ENCODE results near the gene FHAD1. TPM values are rescaled to one million over a fixed set of nuclear protein-coding genes. Genes with fewer than 3 reads are reported as not detected.

Gene FHAD1
- 0.13 and 0.24 TPM in 2 replicates for total RNA-seq
- 0.16 and 0.68 TPM in 2 replicates for polyA plus RNA-seq

- Histone ChIP-seq H2AFZ (peak within 1 kb of the TSS; percentile 62), H3K4me1 (ENCODE audit: insufficient read depth) (peaks cover 15% of the 10 kb centered on the region)
Observed at GRCh38 chr1:15246960-15247614, at the start of gene FHAD1. TSS of gene FHAD1 (plus strand) at chr1:15247223. CDS start at chr1:15251785, 4,562 bp downstream.

DNA sequence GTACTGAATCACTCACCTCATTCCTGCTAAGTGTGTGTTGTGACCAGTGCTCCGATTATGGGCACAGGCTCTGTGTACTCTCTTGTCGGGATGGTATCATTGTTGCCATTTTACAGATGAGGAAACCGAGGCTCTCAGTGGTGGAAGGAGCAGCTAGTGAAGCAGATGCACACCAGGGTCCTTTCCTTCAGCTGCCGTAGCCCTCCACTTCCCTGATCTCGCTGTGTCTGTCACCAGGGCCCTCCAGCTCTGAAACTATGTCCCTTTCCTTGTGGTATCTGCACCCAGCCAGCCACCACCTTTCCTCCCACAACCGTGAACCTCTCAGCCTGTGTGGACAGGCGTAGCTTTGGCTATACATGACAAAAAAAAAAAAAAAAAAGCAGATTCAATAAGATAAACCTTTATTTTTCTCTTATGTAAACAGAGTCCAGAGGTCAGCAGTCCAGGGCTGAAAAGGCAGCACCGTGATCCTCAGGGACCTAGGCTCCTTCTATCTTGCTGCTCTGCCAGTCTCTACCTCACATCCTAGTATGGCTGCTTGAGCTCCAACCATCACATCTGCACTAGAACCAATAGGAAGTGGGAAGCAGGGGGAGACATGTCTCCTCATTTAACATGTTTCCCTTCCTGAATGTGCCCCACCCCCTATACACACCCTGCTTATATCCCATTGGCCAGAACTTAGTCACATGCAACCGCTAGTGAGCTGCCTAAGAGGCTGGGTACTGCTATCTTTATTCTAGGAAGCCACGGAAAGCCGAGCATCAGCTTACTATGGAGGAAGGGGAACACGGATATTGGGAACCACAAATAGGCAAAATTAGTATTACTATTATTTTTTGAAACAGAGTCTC lies 49.2 kb upstream of the FHAD1 start:
- Histone ChIP-seq H3K27ac (peak overlapping the region; percentile 68), H4K20me1 (ENCODE audit: insufficient read depth, poor library complexity, severe bottlenecking) (no peaks in the 10 kb centered on the region), H2AFZ (no peak overlapping the region), H3K27me3 (no peaks in the 10 kb centered on the region), H3K9me2 (replicated peaks; ENCODE audit: insufficient read depth) (no peaks in the 10 kb centered on the region), H3K4me1 (ENCODE audit: insufficient read depth) (peaks cover 38% of the 10 kb centered on the region), H3K9me3 (ENCODE audit: low read depth) (no peaks in the 10 kb centered on the region), H3K79me2 (peaks cover 44% of the 10 kb centered on the region), H3K4me3 (no peak overlapping the region), H3K36me3 (replicated peaks; ENCODE audit: insufficient read depth, low read depth) (no peaks in the 10 kb centered on the region), H3K4me2 (peak overlapping the region; percentile 52)
- no peak for TF ChIP-seq EZH2phosphoT487 (IDR thresholded peaks at IDR 0.05; ENCODE audit: low read depth, severe bottlenecking, unreplicated experiment)
- no peak for TF ChIP-seq EZH2 (IDR thresholded peaks at IDR 0.05; ENCODE audit: borderline replicate concordance)
- TF ChIP-seq, protein P1, sequence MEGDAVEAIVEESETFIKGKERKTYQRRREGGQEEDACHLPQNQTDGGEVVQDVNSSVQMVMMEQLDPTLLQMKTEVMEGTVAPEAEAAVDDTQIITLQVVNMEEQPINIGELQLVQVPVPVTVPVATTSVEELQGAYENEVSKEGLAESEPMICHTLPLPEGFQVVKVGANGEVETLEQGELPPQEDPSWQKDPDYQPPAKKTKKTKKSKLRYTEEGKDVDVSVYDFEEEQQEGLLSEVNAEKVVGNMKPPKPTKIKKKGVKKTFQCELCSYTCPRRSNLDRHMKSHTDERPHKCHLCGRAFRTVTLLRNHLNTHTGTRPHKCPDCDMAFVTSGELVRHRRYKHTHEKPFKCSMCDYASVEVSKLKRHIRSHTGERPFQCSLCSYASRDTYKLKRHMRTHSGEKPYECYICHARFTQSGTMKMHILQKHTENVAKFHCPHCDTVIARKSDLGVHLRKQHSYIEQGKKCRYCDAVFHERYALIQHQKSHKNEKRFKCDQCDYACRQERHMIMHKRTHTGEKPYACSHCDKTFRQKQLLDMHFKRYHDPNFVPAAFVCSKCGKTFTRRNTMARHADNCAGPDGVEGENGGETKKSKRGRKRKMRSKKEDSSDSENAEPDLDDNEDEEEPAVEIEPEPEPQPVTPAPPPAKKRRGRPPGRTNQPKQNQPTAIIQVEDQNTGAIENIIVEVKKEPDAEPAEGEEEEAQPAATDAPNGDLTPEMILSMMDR (IDR thresholded peaks at IDR 0.05; ENCODE audit: poor library complexity): no peak
- DNase-seq (ENCODE audit: low spot score): no peak
- WGBS (ENCODE audit: low lambda C conversion rate, missing lambda C conversion rate): 79% methylated on average over 12 of the region's 12 CpGs

More at GRCh38 chr1:15246960-15247614, at the start of gene FHAD1:
- Histone ChIP-seq H3K36me3 (replicated peaks; ENCODE audit: insufficient read depth, low read depth) (no peaks in the 10 kb centered on the region), H3K9me2 (replicated peaks; ENCODE audit: insufficient read depth) (no peaks in the 10 kb centered on the region), H3K27ac (peak within 1 kb of the TSS; percentile 35), H3K4me2 (peak within 1 kb of the TSS; percentile 93), H4K20me1 (ENCODE audit: insufficient read depth, poor library complexity, severe bottlenecking) (no peaks in the 10 kb centered on the region), H3K79me2 (no peaks in the 10 kb centered on the region), H3K27me3 (peaks cover 5% of the 10 kb centered on the region), H3K9me3 (ENCODE audit: low read depth) (no peaks in the 10 kb centered on the region), H3K4me3 (peak within 1 kb of the TSS; percentile 20)
- WGBS (ENCODE audit: low lambda C conversion rate, missing lambda C conversion rate): 8% methylated on average over 38 of the region's 55 CpGs
- peak; percentile 87 for DNase-seq (ENCODE audit: low spot score)
- no peak for TF ChIP-seq EZH2 (IDR thresholded peaks at IDR 0.05; ENCODE audit: borderline replicate concordance)
- no peak for TF ChIP-seq EZH2phosphoT487 (IDR thresholded peaks at IDR 0.05; ENCODE audit: low read depth, severe bottlenecking, unreplicated experiment)
- TF ChIP-seq, protein P1 (IDR thresholded peaks at IDR 0.05; ENCODE audit: poor library complexity): no peak

DNA sequence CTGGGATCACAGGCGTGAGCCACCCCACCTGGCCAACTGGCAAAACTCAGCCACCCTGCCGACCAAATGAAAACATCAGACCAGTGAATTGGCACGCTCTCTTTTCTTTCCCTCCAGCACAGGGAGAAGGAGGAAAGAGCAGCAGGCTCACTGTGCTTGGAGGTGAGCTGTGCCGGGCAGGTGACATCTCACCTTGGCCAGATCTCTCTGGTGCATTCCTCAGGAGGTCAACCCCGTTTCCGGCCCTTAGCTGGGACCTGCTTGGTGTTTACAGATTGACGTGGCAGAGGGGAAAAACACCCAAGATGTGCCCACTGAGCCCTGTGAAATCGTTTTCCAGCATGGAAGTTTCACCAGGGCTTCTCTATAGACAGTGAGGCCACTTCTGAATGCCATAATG lies 48.3 kb upstream of the FHAD1 start:
- H3K36me3 ChIP-seq (replicated peaks; ENCODE audit: insufficient read depth, low read depth): no peaks in the 10 kb centered on the region
- no peak overlapping the region for H3K4me2 ChIP-seq
- H3K4me1 ChIP-seq (ENCODE audit: insufficient read depth): peaks cover 40% of the 10 kb centered on the region
- H3K79me2 ChIP-seq: peaks cover 43% of the 10 kb centered on the region
- no peak for DNase-seq (ENCODE audit: low spot score)
- H4K20me1 ChIP-seq (ENCODE audit: insufficient read depth, poor library complexity, severe bottlenecking): no peaks in the 10 kb centered on the region
- H3K27me3 ChIP-seq: no peaks in the 10 kb centered on the region
- no peak overlapping the region for H2AFZ ChIP-seq
- 86% methylated on average over 8 of the region's 8 CpGs for WGBS (ENCODE audit: low lambda C conversion rate, missing lambda C conversion rate)
- no peak overlapping the region for H3K4me3 ChIP-seq
- no peaks in the 10 kb centered on the region for H3K9me3 ChIP-seq (ENCODE audit: low read depth)
- H3K27ac ChIP-seq: no peak overlapping the region
- H3K9me2 ChIP-seq (replicated peaks; ENCODE audit: insufficient read depth): no peaks in the 10 kb centered on the region
- no peak for TF ChIP-seq EZH2 (IDR thresholded peaks at IDR 0.05; ENCODE audit: borderline replicate concordance)
- no peak for TF ChIP-seq EZH2phosphoT487 (IDR thresholded peaks at IDR 0.05; ENCODE audit: low read depth, severe bottlenecking, unreplicated experiment)
- TF ChIP-seq, protein P1 (IDR thresholded peaks at IDR 0.05; ENCODE audit: poor library complexity): no peak

Data from hepatocyte (in vitro differentiated cells).